Mesenteric fat pad (tissue), 1 donor: Measurements from ENCODE around the gene ENTPD2. TPM values are rescaled to one million over a fixed set of nuclear protein-coding genes. Genes with fewer than 3 reads are reported as not detected.
"Not testable (repeated sequence)": the region's sequence is repeated elsewhere in the genome, so short reads cannot be mapped to it uniquely, and the experiment has no call there.

ENCODE experiments used
- DNase-seq: peaks from one replicate; pipeline ENCODE4 v3.0.0-alpha.2; 2020; ENCODE audit warnings: low spot score
- total RNA-seq: library from RNA; stranded (reverse); fragmentation: NEBNext Ultra II Directional; extraction: Animal tissue kit (Norgen Biotek cat#: 25700); gene quantifications from one replicate; pipeline ENCODE4 v1.2.1, GENCODE V29; 2021
- donor health status: DM: yes; HTN: yes; CAD: no.

Gene ENTPD2
- total RNA-seq, 1 donor from 2014 or later: not detected

DNA sequence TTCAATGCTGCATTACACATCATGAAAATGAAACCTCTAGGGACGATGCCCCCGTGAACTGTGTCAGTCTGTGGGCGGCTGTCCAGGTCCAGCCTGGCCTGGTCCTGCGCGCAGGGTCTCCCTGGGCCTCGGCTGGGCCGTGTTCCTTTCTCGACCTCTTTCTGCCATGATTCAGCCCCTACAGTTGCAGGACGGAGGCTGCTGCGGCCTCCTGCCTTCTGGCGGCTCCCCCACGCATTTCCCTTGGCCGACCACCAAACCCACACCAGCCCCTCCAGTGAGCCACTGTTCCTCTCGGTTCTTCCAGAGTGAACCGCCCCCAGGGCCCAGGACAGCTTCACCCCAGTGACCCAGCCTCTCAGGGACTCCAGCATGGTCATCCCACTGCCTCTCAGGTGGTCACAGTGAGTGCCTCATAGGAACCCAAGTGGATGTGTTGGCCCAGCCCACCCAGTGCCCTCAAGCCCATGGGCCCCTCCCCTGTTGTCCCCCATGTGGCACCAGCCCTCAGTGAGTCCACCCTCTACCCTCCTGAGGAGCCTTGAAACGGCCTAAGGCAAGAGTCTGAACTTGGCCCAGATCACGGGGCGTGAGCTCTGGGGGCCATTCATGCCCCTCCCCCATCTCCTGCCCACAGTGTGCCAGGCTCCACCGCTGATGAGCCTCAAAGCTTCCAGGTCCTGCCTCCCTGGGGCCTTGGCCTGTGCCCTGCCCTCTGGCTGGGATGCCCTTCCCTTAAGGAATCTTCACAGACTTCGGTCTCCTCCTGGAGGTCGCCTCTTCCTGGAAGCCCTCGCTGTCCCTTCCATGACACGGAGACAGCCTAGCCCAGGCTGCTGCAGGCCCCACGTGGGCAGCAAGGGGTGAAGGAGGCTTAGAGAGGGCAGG lies 47.5 kb downstream of the ENTPD2 start:
- DNase-seq: no peak

- not testable (repeated sequence) for DNase-seq
Observed at GRCh38 chr9:137004285-137004684, 49.6 kb downstream of the ENTPD2 start.

DNA sequence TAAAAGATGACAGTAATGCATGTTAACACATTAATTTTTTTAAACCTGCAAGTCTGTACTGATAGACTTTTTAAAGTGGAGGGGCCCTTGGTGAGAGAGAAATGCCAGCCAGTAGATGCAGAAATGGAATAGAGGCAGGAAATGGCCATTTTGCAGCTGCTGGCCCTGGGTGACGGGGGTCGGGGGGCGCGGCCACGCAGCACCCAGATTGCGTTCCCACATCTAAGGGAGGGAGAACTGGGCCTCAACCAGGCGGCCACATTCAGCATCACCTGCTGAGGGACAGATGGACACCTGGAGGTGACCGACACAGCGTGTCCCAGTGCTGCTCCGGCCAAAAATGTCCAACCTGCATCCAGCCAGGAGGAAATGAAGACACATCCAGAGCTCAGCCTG lies 51.2 kb downstream of the ENTPD2 start:
- no peak for DNase-seq

GRCh38 chr9:137001857-137002645 lies 51.8 kb downstream of the ENTPD2 start:
- no peak for DNase-seq

DNA sequence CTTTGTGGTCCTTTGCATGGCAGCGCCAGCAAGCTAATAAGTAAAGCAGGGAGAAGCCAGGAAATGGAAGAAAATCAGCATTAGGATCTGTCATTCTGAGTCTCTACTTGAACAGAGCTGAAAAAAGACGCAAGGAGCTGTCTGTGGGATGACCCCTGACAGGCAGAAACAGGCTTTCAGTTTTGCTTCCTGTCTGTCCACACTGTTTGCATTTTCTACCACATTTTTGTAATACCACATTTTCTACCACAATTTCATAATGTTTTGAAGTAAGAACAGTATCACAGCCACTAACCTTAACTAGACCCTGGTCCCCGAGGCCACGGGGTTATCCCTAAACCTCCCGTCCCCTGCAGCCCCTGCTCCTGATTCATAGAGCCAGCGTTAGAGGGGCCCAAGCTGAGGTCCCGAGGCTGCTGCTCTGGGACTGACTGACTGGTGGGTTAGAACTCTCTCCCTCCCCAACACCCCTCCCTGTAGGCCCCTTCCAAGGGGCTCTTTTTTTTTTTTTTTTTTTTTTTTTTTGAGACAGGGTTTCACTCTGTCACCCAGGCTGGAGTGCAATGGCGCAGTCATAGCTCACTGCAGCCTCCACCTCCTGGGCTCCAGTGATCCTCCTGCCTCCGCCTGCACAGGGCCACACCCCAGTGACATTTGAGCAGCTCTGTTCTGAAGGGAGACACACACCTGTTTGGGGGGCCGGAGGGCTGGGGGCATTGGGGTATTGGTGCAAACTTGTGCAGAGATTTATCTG lies 53.5 kb downstream of the ENTPD2 start:
- no peak for DNase-seq

Other genes with a start within 250 kb of the ENTPD2 start
- 54.9 TPM for gene RABL6, start 246.1 kb downstream of the ENTPD2 start, total RNA-seq
- gene AJM1, start 211.6 kb downstream of the ENTPD2 start, total RNA-seq: 1.00 TPM
- gene PHPT1, start 204.7 kb downstream of the ENTPD2 start, total RNA-seq: 89.6 TPM
- 1.6 TPM for gene MAMDC4, start 201.7 kb downstream of the ENTPD2 start, total RNA-seq
- gene EDF1, start 187.8 kb downstream of the ENTPD2 start, total RNA-seq: 215 TPM
- gene TRAF2, start 167.5 kb downstream of the ENTPD2 start, total RNA-seq: 8.8 TPM
- gene FBXW5, start 109.3 kb downstream of the ENTPD2 start, total RNA-seq: 95.2 TPM
- gene C8G, start 108.8 kb downstream of the ENTPD2 start, total RNA-seq: not detected
- gene LCN12, start 101.8 kb downstream of the ENTPD2 start, total RNA-seq: not detected
- 249 TPM for gene PTGDS, start 76.6 kb downstream of the ENTPD2 start, total RNA-seq
- 0.71 TPM for gene LCNL1, start 71.1 kb downstream of the ENTPD2 start, total RNA-seq
- 29.4 TPM for gene PAXX, start 61.6 kb downstream of the ENTPD2 start, total RNA-seq
- 1.6 TPM for gene CLIC3, start 57.5 kb downstream of the ENTPD2 start, total RNA-seq
- 47.2 TPM for gene ABCA2, start 25.8 kb downstream of the ENTPD2 start, total RNA-seq
- 0.55 TPM for gene FUT7, start 22.0 kb downstream of the ENTPD2 start, total RNA-seq
- 95.3 TPM for gene NPDC1, start 7.9 kb downstream of the ENTPD2 start, total RNA-seq
- 0.42 TPM for gene SAPCD2, start 16.5 kb upstream of the ENTPD2 start, total RNA-seq
- gene UAP1L1, start 23.5 kb upstream of the ENTPD2 start, total RNA-seq: 28.1 TPM
- gene MAN1B1, start 32.9 kb upstream of the ENTPD2 start, total RNA-seq: 33.0 TPM
- 150 TPM for gene DPP7, start 60.7 kb upstream of the ENTPD2 start, total RNA-seq
- not detected for gene GRIN1, start 85.1 kb upstream of the ENTPD2 start, total RNA-seq
- gene LRRC26, start 116.0 kb upstream of the ENTPD2 start, total RNA-seq: not detected
- gene TMEM210, start 118.0 kb upstream of the ENTPD2 start, total RNA-seq: not detected
- gene ANAPC2, start 134.5 kb upstream of the ENTPD2 start, total RNA-seq: 39.3 TPM
- 53.3 TPM for gene SSNA1, start 134.6 kb upstream of the ENTPD2 start, total RNA-seq
- 5.1 TPM for gene TPRN, start 146.7 kb upstream of the ENTPD2 start, total RNA-seq
- gene TMEM203, start 151.6 kb upstream of the ENTPD2 start, total RNA-seq: 24.8 TPM
- 10.4 TPM for gene NDOR1, start 151.6 kb upstream of the ENTPD2 start, total RNA-seq
- gene RNF208, start 168.2 kb upstream of the ENTPD2 start, total RNA-seq: 5.9 TPM
- gene CYSRT1, start 171.1 kb upstream of the ENTPD2 start, total RNA-seq: 0.42 TPM
- gene RNF224, start 173.4 kb upstream of the ENTPD2 start, total RNA-seq: not detected
- not detected for gene SLC34A3, start 176.8 kb upstream of the ENTPD2 start, total RNA-seq
- 298 TPM for gene TUBB4B, start 187.2 kb upstream of the ENTPD2 start, total RNA-seq
- gene STPG3, start 197.2 kb upstream of the ENTPD2 start, total RNA-seq: not detected
- gene NELFB, start 201.3 kb upstream of the ENTPD2 start, total RNA-seq: 39.2 TPM
- gene TOR4A, start 223.7 kb upstream of the ENTPD2 start, total RNA-seq: 9.2 TPM
- 16.3 TPM for gene NRARP, start 248.2 kb upstream of the ENTPD2 start, total RNA-seq